HG02763 (cell line): ENCODE results near the gene SPOCK1.
"Not testable (repeated sequence)": the region's sequence is repeated elsewhere in the genome, so short reads cannot be mapped to it uniquely, and the experiment has no call there.

Source experiments
- ATAC-seq: cut with Tn5 transposase; IDR thresholded peaks from one replicate; pipeline ENCODE4 v1.9.1; 2021; ENCODE audit warnings: mild to moderate bottlenecking, moderate library complexity; ENCODE audit not compliant: unreplicated experiment

The SPOCK1 gene

DNA sequence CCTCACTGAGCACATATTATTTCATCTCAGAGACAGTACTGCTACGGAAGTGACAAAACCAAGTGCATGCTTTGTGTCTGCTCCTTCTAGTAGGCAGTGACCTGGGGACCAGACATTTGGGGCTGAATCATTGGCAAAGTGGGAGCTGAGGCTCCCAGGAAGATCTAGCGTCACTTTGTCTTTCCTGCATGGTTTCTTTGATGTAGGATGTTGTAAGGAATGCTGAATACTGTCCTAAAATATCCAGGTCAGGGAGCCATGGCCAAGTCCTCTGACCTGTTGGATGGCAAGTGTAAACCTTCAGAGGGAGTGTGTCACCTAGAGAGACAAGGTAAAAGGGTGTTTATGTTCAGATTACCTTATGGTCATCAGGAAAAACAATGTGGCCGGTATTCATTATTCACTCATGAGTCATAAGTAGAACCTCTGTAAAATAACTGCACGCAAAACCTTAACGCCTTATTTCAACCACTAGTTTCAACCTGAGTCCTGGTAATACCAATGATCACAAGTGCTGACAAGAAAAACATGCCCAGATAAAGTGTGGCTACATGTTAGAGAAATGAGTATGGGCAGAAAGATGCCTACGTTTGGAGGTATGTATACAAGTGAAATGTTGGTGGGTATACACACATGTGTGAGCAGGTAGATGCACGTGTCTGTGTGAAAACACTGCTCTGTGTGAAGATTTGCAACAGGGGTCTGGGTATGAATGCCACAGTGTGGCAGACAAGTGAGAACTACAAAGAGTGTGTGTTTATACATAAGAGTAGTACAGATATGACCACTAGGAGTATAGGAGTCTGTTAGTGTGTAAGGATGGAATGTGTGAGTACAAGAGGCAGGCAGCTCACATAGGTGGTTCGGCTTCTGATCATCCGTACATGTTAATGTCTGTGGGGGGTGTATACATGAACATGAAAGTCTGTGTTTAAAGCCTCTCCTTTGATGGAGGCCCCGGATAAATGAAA lies 263.9 kb downstream of the SPOCK1 start:
- ATAC-seq = no peak

DNA sequence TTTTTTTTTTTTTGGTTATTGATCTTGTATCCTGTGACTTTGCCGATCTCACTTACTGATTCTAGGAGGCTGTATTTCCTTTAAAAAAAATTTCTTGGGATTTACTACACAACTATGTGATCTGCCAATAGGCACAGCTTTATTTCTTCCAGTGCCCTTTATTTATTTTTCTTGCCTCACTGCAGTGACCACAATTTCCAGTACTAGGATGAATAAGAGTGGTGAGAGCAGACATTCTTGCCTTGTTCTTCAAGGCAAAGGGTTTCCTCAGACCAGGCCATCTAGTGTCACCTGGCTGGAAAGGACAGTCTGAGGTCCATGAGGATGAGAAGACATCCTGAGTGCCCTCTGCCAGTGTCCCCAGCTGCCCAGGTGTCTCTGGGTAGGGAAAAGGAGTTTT lies 265.4 kb downstream of the SPOCK1 start:
- no peak for ATAC-seq

DNA sequence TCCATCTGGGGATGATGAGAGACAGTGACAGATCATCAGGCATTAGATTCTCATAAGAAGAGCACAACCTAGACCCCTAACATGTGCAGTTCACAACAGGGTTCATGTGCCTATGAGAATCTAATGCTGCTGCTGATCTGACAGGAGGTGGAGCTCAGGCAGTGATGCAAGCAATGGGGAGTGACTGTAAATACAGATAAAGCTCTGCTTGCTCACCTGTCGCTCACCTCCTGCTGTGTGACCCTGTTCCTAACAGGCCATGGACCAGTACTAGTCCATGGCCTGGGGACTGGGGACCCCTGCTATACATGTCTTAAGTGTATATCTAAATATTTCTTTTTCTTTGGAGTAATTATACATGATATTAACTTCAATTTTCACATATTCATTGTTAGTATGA lies 265.8 kb downstream of the SPOCK1 start:
- ATAC-seq = not testable (repeated sequence)

DNA sequence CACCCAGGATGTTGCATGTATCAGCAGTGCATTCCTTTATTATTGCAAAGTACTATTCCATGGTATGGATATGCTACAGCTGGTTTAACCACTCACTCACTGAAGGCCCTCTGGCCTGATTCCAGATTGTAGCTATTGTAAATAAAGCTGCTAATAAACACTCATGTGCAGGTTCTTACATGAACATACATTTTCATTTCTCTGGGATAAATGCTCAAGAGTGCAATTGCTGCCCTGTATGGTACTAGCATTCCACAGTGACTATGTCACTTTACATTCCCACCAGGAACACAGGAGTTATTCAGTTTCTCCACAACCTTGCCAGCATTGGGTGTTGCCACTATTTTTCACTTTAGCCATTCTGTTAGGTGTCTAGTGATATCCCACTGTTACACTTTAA lies 267.6 kb downstream of the SPOCK1 start:
- ATAC-seq = no peak

DNA sequence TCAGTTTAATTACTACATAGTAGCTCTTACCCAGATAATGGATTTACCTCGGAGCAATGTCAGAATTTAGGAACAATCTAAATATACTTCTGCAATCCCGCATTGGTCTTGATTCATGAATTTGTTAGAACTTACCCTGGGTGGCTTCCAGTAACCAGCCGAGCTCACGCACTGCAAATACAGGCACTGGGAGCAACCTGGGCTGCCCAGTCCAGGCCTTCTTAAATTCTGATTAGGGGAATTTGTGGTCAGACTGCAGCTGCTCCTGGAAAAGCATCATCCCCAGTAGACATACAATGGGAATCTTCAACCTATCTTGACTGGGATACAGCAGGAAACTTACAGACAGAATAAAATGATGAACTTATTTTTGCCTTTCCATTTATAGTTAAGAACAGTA lies 270.3 kb downstream of the SPOCK1 start:
- no peak for ATAC-seq

DNA sequence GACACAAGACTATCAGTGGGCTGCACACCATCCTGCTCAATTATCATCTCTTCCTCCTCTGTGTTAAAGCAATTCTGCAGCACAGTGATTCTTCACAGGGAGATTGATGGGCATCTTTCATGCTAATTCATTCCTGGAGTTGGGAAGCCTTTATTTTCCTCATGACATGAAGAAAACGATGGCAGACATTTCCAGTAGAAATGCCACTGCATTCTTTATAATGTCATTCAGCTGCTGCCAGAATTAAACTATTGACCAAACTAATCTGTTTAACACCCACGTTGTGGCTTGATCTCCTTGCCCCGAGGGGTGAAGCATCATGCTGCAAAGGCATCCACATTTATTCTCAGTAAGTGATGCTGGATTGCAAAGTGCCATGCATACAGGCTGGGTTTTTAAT lies 273.0 kb downstream of the SPOCK1 start:
- no peak for ATAC-seq

DNA sequence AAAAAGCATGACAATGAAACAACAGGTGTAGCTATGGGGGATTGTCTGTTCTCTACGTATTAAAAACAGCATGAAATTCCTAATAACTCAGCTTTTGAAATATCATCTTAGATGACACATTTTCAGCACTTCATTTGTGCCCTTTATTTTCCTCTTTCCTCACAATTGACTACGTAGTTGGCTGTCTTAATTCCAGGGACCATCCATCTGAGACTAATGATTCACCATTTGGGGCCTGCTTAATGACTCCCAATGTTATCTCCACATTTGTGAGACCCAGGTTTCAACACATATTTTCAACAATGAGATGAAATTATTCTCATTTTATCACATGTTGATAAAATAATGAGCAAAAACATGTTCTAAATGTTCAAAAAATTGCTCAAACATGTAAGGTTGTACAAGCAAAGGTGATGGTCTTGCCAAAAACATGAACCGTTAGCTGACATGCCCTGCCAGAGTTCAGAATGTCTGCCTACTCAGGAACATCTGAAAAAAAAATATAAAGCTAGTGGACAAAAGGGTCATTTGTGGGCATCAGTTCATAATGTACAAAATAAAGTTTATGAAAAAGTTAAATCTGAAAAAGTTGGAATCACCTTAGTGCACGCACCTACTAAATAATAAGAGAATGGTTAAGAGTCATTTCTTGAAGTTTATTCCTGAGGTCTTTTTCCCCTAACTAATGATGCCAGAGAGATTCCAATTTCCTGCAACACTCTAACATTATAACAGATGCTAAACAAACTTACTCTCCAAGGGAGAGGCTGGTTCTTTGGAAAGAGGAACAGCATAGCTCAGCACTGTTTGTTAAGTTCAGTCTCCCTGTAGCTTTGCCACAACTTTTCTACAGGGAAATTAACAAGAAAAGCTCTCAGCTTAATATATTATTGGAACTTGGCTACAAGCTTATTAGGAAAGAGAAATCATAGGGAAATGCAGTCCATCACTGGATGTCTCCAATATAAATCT lies 275.5 kb downstream of the SPOCK1 start:
- no peak for ATAC-seq

DNA sequence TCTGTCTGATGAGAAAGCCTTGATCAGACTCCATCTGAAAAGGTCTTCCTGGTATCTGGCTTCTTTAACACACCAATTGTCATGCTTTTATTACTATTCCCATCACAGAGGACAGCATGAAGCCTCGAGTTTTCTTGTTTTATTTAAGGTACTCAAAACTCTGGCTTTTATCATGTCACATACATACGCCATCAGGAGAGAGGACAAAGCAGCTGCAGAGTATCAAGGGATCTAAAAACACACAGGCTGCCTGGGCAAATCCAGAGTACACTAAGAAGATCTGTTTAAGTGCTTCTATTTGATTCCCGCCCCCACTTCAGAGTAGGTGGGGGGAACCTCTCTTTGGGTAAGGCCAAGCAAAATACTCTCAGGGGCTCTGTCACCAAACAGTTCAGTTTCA lies 277.2 kb downstream of the SPOCK1 start:
- ATAC-seq = no peak

DNA sequence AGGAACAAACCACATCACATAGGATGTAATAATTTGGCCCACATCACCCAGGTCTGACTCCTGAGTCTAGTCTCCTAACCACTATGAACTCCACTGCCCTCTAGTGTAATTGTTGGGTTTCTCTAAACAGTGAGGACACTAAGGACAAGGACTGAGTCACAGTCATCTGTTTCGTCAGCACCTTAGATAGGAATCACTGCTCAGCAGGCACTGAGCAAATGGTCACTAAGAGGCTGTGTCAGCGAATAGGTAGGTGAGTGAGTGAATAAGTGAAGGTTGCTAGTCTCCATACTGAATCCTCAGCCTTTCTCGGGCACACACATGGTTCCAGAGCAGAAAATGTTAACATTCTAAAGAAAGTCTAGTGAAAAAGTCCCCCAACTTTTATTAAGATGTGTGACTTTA lies 278.6 kb downstream of the SPOCK1 start:
- peak; percentile 70 for ATAC-seq

DNA sequence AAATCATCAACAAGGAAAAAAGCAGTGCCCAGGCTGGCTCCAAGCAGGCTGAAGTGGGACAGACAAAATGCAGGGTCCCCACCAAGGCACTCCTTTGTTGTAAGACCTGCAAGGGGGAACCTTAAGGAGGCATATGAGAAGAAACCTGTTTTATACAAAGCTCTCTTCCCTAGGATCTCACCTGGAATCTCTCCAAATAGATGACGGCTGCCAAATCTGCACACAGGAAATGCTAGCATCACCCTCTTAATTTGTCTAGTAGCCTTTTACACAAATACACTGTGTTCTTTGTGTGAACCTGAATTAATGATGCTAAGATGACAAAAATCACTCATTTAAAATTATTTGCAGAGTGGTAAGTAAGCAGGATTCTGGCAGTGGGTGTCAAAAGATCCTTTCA lies 280.2 kb downstream of the SPOCK1 start:
- no peak for ATAC-seq

DNA sequence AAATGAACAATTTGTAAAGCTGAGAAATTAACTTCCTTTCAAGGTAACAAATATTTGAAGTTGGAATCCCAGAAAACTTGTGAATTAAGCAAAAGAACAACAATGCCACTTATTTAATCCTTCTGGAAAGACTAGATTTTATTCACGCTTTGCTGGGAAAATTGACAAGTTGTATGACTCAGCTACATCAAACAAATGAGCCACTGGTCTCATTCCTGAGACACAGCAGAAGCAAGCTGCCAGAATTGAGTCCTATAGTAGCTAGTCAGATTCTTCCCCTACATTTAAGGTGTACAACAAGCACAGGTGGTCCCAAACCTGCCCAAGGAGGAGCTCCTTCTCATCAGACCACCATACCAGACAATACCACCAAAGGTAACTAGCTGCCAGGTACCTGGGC lies 280.7 kb downstream of the SPOCK1 start:
- no peak for ATAC-seq

DNA sequence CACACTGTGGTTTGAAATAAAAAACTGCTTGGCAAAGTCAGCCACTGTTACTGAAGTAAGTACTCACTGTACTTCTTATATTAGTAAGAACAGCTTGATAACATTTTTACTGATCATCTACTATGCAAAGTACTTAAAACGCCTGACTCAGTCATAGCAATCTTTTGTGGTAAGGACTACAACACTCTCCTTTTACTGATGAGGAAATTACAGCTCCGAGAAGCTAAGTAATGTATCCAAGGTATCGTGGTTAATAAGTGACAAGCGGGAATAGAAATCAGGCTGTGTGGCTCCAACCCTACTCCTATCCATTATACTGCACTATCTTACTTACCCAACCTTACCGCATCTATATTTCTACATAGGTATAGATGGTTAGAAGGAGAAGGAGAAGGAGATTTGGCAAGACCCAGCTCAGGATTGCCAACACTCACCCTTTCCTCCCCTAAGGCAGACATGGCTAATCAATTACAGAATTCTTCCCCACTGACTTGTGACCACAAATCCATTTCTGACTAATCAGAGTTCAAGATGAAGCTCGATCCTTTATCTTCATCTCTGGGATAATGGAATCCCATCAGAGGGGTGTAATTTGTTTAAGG lies 281.4 kb downstream of the SPOCK1 start:
- no peak for ATAC-seq

DNA sequence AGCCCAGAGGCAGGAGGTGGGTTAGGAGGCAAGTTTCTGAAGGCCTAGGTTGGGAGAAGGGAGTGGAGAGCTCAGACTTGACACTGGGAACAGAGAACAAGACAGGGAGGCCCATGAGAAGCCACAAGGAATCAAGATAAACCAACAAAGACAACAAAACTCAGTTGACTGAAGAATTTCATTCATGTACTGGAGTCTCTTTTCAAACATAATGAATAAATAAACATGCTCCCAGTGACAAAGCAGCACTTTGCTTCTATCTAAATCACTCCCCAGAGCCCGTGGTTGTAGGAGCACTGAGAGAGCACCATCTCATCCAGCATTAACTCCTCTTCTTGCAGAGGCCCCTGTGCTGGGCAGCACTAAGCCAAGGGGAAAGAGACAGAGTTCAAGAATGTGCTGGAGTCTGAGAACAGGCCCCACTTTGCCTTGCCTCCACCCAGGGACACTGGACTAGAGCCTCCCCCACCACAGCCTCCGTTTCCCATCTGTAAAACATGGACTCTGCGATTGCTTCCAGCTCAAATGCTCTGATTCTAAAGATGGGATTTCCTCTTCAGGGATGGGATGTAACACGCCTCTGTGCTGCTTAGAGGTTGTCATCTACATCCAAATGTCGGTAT lies 282.0 kb downstream of the SPOCK1 start:
- ATAC-seq = no peak

DNA sequence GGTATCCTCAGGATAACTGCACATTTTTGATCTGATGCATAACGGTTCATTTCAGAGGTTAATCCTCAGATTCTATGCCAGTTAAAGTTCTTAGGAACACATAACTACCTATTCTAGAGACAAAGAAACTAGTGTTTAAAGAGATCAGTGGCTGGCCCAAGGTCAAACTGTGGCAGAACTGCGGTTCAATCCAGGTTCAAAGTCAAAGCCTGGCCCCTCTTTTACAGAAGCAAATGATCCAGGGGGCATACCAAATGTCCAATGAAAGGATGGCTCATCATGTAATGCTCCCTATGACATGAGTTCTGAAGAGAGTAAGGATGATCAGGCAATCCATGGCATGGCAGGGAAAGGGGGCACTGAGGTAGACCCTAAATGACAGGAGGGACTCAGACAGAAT lies 283.3 kb downstream of the SPOCK1 start:
- ATAC-seq = no peak

DNA sequence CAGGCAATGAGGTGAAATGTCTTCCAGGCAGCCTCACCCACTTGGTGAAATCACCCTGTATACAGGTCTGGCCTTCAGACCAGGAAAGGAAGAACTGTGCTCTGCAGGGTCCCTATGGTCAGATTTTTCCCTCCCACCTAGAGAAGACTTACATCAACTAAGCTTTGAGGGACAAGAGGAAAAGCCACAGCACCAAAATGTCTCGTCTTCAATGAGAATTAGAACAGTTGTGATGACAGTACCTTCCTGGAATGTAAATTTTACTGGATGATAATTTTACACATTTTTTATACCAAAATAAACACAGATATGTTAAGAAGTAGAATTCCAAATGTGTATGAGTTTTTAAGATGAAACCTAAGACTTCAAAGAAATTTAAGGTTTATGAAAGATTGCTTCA lies 283.9 kb downstream of the SPOCK1 start:
- no peak for ATAC-seq

DNA sequence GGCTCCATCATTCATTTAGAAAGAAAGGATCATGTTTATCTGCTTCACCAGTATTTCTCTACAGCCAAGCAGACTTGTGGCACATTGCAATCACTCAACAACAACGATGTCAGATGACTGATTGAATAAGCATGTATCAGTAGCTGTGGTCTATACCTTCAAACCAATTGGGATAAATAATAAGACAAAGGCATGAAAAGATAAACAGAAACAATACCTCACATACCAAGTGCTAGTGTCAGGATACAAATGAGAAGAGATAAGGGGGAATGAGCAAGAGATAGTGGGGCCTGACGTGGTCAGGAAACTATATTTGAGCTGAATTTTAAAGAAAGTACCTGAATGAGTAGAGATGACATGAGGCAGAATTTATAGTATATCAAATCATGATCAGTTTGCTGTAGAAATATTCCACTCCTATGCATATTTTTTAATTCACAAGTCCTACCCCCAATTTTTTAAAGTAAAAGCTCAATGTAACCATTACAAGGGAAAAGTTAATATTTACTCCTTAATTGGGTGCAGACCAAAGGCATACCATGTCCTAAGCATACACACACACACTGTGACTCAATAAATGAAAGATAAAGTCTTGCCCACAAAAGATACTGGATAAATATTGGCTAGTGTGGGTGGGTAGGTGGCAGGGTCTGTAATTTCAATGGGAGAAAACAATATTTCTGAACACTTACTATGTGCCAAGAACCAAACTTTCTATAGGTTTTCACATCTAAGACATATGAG lies 284.5 kb downstream of the SPOCK1 start:
- no peak for ATAC-seq

DNA sequence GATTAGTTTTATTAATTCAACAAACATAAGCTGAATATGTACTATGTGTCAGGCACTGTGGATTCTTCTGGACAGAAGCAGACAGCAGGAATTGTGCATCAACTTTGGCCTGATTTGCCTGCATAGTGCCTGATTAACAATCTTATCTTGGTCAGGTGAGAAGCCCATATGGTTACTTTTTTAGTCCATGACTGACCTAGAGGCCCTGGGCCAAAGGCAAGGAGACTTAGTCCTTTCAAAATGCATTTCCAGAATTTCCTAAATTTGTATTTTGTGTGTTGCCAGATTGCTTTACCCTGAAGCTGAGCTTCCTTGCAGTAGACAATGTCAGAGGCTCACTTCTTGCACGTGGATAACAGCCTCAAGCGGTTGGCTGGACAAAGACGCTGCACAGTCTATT lies 286.7 kb downstream of the SPOCK1 start:
- no peak for ATAC-seq

DNA sequence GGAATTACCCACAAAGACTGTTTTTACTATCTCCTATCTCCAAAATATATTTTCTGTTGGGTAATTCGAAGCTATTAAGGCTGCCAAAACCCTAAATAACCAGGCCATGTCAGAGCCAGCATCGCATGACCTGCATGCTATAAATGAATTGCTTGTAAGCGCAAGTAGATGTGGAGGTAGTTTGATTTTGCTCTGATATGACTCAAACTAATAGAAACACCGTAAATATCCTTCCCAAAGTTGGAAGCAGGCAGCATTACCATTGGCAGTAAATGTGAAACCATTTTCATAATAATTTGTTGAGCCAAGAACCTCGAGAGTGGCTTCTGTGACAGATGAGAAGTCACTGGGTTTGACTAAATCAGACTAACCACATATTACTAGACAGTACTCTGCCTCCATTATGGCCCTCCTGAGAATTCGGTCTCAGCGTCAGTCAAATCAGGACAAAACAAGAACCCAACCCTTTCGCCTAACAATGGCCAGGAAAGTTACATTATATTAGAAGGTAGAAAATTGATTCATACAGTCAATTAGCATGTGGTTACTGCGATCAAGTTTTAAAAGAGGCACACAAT lies 289.8 kb downstream of the SPOCK1 start:
- ATAC-seq = no peak

DNA sequence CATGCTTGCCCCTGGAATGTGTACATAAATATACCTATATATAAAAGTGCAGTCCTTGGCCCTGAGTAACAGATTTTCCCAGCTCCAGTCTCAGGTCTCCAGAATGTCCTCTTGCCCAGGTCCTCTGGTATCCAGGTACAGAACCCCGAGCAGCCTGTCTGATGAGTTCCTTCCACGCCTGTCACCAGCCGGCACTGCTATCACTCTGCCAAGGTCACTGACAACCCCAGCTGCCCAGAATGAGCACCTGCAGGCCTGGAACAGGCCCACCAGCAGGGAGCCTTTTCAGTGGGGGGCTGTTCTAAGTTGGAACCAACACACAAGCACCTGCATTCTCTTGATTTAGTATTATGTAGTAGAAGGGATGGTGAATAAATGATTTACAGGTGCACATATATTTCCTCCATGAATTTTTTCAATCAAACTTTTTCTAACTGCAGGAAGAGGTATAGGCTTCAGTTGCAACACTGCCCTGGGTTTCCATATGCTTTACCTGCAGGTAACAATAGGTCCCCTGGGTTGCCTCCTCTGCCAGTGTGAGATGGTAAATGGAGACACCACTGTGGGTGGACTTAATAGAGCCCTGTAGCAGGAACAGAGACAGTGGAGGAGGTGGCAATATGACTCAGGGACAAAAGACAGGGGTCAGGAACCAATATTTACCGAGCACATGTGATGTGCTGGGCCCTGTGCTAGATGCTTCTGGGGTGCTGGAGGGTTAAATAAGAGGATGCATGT lies 291.9 kb downstream of the SPOCK1 start:
- no peak for ATAC-seq
